Karpas-422 (cell line): ENCODE results near the gene PCDH15. TPM values are rescaled to one million over a fixed set of nuclear protein-coding genes. Genes with fewer than 3 reads are reported as not detected.

Experiments
- DNase-seq: peaks from one replicate; pipeline ENCODE4 v3.0.0-alpha.2; 2015
- H2AFZ ChIP-seq: fragments of 200-600 bp; sonication (generic); 2 replicates; pipeline ENCODE4 v1.6.1; 2014; ENCODE audit warnings: antibody characterized with exemption, low read length, mixed read lengths
- H3K27ac ChIP-seq: fragments of 200-600 bp; sonication (generic); 2 replicates; pipeline ENCODE4 v1.5.1; 2014; ENCODE audit warnings: mild to moderate bottlenecking, low read length, moderate library complexity
- H3K27me3 ChIP-seq: fragments of 200-600 bp; sonication (generic); 2 replicates; pipeline ENCODE4 v1.6.1; 2014; ENCODE audit warnings: low read length, mixed read lengths
- H3K36me3 ChIP-seq: fragments of 200-600 bp; sonication (generic); 2 replicates; pipeline ENCODE4 v1.6.1; 2014; ENCODE audit warnings: low read length, mixed read lengths; ENCODE audit not compliant: insufficient read depth
- H3K4me1 ChIP-seq: fragments of 200-600 bp; sonication (generic); 2 replicates; pipeline ENCODE4 v1.6.1; 2014; ENCODE audit warnings: mild to moderate bottlenecking, low read length, mixed read lengths
- H3K4me2 ChIP-seq: fragments of 200-600 bp; sonication (generic); 2 replicates; pipeline ENCODE4 v1.6.1; 2014; ENCODE audit warnings: low read length, low read depth, mild to moderate bottlenecking; ENCODE audit not compliant: poor library complexity, severe bottlenecking
- H3K4me3 ChIP-seq: fragments of 200-600 bp; sonication (generic); 2 replicates; pipeline ENCODE4 v1.5.1; 2014; ENCODE audit warnings: mild to moderate bottlenecking, antibody characterized with exemption, low read length, mixed read lengths
- H3K79me2 ChIP-seq: fragments of 200-600 bp; sonication (generic); 2 replicates; pipeline ENCODE4 v1.6.1; 2014; ENCODE audit warnings: mild to moderate bottlenecking, low read length, mixed read lengths
- H3K9ac ChIP-seq: fragments of 200-600 bp; sonication (generic); 2 replicates; pipeline ENCODE4 v1.6.0; 2014; ENCODE audit warnings: low read length
- H3K9me2 ChIP-seq: fragments of 200-600 bp; sonication (generic), shearing (Covaris generic); replicated peaks from 2 replicates; pipeline ENCODE4 v1.6.0; 2014; ENCODE audit warnings: mild to moderate bottlenecking, low read length, moderate library complexity; ENCODE audit not compliant: insufficient read depth
- H3K9me3 ChIP-seq: fragments of 300-700, 200-600 bp; sonication (generic); 2 replicates; pipeline ENCODE4 v1.6.1; 2014; ENCODE audit warnings: low read length, mixed read lengths
- H4K20me1 ChIP-seq: fragments of 200-600 bp; sonication (generic); 2 replicates; pipeline ENCODE4 v1.6.1; 2014; ENCODE audit warnings: mild to moderate bottlenecking, antibody characterized with exemption, low read length, low read depth; ENCODE audit not compliant: insufficient read depth
- total RNA-seq: library from RNA; depleted of rRNA; stranded (reverse); fragments of >200 nt; shearing (Covaris generic); gene quantifications from 2 replicates; pipeline ENCODE4 v1.2.3, GENCODE V29; 2014; ENCODE audit warnings: low replicate concordance

The PCDH15 gene
- total RNA-seq, 1 experiment from 2014 or later, result not detected

DNA sequence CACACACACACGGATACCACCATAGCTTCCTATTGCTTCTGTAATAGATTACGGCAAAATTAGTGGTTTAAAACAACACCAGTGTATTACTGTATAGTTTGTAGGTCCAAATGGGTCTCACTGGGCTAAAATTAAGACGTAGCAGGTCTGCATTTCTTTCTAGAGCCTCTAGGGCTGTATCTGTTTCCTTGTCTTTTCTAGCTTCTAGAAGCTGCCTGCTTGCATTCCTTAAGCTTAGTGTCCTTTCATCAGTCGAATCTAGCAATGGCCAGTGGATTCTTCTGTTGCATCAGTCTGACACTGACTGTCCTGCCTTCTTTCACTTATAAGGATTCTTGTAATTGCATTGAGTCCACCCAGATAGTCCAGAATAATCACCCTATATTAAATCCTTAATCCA lies 882.3 kb downstream of the PCDH15 start:
- Histone ChIP-seq H3K9ac (no peak overlapping the region), H3K9me3 (peaks cover 19% of the 10 kb centered on the region; the same call in 1 of the 2 replicates), H3K36me3 (no peaks in the 10 kb centered on the region), H3K27ac (no peak overlapping the region), H3K9me2 (no peaks in the 10 kb centered on the region), H3K27me3 (no peaks in the 10 kb centered on the region), H3K79me2 (no peaks in the 10 kb centered on the region), H2AFZ (no peak overlapping the region), H3K4me3 (no peak overlapping the region), H3K4me2 (no peak overlapping the region), H3K4me1 (no peaks in the 10 kb centered on the region), H4K20me1 (no peaks in the 10 kb centered on the region)
- no peak for DNase-seq

GRCh38 chr10:53909791-53910190 lies 891.2 kb downstream of the PCDH15 start:
- Histone ChIP-seq H3K27ac (no peak overlapping the region), H3K27me3 (no peaks in the 10 kb centered on the region), H3K4me1 (no peaks in the 10 kb centered on the region), H4K20me1 (no peaks in the 10 kb centered on the region), H3K9me3 (peaks cover 6% of the 10 kb centered on the region; the same call in 1 of the 2 replicates), H3K4me2 (no peak overlapping the region), H3K4me3 (no peak overlapping the region), H3K36me3 (no peaks in the 10 kb centered on the region), H3K79me2 (no peaks in the 10 kb centered on the region), H2AFZ (no peak overlapping the region), H3K9me2 (no peaks in the 10 kb centered on the region), H3K9ac (no peak overlapping the region)
- DNase-seq, result no peak

- H2AFZ ChIP-seq, result no peak overlapping the region
- no peaks in the 10 kb centered on the region for H3K27me3 ChIP-seq
- H3K4me3 ChIP-seq, result no peak overlapping the region
- no peak for DNase-seq
- no peak overlapping the region for H3K4me2 ChIP-seq
- H4K20me1 ChIP-seq, result no peaks in the 10 kb centered on the region
- H3K4me1 ChIP-seq, result no peaks in the 10 kb centered on the region
- no peaks in the 10 kb centered on the region for H3K9me2 ChIP-seq
- no peak overlapping the region for H3K9ac ChIP-seq
- no peak overlapping the region for H3K27ac ChIP-seq
- H3K79me2 ChIP-seq, result no peaks in the 10 kb centered on the region
- H3K36me3 ChIP-seq, result no peaks in the 10 kb centered on the region
- H3K9me3 ChIP-seq, result peaks cover 18% of the 10 kb centered on the region
Observed at GRCh38 chr10:53904506-53905241, 896.4 kb downstream of the PCDH15 start.

DNA sequence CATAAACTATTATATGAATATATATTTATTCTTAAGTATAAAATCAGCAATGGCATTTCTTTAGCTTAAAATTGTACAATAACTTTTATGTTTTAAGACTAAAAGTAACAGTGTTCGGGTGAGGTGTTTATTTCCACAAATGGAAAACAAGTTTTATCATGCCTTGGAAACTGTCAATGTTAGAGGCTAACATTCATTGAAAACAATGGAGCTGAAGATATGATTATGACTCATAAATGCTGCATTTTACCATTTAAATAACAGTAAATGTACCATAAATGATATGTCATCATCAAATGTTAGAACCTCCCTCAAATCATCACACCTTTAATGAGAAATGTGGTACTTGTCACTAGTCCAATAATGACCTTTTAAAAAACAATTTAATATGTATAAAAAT lies 897.3 kb downstream of the PCDH15 start:
- no peak for DNase-seq
- Histone ChIP-seq H3K27me3 (no peaks in the 10 kb centered on the region), H3K4me2 (no peak overlapping the region), H3K27ac (no peak overlapping the region), H3K4me3 (no peak overlapping the region), H3K79me2 (no peaks in the 10 kb centered on the region), H4K20me1 (no peaks in the 10 kb centered on the region), H3K9ac (no peak overlapping the region), H3K9me3 (peaks cover 19% of the 10 kb centered on the region), H3K9me2 (no peaks in the 10 kb centered on the region), H3K36me3 (no peaks in the 10 kb centered on the region), H3K4me1 (no peaks in the 10 kb centered on the region), H2AFZ (no peak overlapping the region)

DNA sequence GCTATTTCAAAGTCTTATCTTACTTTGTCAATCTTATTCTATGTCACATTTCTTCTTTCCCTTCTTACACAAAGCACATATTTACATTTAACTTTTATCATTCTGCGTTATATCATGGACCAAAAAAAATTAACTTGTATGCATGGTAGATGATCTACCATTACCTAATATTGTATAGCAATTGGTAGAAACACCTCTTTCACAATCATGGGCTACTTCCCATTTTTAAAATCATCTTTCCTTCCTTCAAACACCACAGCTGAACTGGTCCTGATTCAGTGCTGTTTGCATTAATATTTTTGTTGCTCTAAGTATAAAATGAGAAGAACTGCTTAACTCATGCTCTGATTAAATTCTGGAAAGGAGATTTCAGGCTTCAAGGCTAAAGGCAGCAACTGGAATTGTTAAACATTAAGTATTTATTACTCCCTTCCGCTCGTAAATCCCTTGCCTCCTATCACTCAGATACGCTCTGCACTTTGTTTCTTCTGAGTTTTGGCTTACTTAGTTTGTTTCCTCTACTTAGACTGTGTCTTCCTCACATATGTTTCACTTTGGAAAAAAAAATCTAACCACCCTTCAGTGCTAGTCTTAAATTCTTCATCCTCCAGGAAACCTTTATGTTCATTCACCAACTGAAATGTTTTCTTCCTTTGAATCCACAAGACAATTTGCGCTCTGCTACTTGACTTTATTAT lies 901.4 kb downstream of the PCDH15 start:
- Histone ChIP-seq H3K4me3 (no peak overlapping the region), H4K20me1 (no peaks in the 10 kb centered on the region), H3K27ac (no peak overlapping the region), H3K9me3 (peaks cover 17% of the 10 kb centered on the region), H3K4me1 (no peaks in the 10 kb centered on the region), H3K4me2 (no peak overlapping the region), H3K27me3 (no peaks in the 10 kb centered on the region), H3K36me3 (no peaks in the 10 kb centered on the region), H2AFZ (no peak overlapping the region), H3K9ac (no peak overlapping the region), H3K79me2 (no peaks in the 10 kb centered on the region), H3K9me2 (no peaks in the 10 kb centered on the region)
- DNase-seq, result no peak

DNA sequence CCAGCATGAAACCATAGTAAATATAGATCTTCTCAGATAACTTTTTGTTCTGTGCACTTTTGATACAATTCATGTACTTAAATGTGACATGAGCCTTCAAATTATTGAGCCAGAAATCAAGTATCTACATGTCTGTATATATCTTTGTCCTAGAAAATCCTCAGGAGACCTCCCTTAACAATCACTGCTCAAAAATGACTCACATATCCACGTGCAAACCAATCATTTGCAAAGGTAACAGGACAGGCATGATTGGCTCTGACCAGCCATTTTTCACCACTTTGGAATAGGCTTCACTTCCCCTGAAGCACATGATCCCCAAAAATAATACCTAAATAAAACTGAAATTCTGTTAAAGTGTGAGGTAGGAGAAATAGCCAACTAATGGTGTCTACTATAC lies 902.5 kb downstream of the PCDH15 start:
- Histone ChIP-seq H4K20me1 (no peaks in the 10 kb centered on the region), H3K9ac (no peak overlapping the region), H3K36me3 (no peaks in the 10 kb centered on the region), H3K4me2 (no peak overlapping the region), H3K79me2 (no peaks in the 10 kb centered on the region), H3K9me3 (peaks cover 17% of the 10 kb centered on the region), H3K9me2 (no peaks in the 10 kb centered on the region), H2AFZ (no peak overlapping the region), H3K27ac (no peak overlapping the region), H3K4me1 (no peaks in the 10 kb centered on the region), H3K4me3 (no peak overlapping the region), H3K27me3 (no peaks in the 10 kb centered on the region)
- DNase-seq, result no peak

- DNase-seq, result no peak
- Histone ChIP-seq H3K9me2 (no peaks in the 10 kb centered on the region), H3K27me3 (no peaks in the 10 kb centered on the region), H3K4me2 (no peak overlapping the region), H3K9ac (no peak overlapping the region), H4K20me1 (no peaks in the 10 kb centered on the region), H3K79me2 (no peaks in the 10 kb centered on the region), H3K4me1 (no peaks in the 10 kb centered on the region), H2AFZ (no peak overlapping the region), H3K9me3 (peaks cover 10% of the 10 kb centered on the region), H3K27ac (no peak overlapping the region), H3K36me3 (no peaks in the 10 kb centered on the region), H3K4me3 (no peak overlapping the region)
Observed at GRCh38 chr10:53894145-53894544, 906.9 kb downstream of the PCDH15 start.

DNA sequence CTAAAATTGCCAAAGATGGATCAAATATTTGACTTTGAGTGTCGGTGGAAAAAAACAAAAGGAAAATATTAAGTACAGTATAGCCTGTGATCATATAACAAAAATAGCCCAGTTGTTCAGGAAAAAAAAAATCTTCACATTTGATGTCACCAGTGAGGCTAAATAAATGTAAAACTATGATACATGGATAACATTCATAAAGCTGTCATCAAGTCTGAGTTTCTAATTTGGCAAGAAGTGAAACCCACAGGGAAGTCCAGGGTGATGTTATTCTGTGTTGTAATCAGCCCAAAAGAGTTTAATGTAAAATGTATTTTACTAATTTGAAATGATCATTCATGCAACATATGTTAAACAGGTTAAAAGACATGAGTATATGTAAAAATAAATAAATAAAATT lies 908.0 kb downstream of the PCDH15 start:
- H3K4me1 ChIP-seq, result no peaks in the 10 kb centered on the region
- DNase-seq, result no peak

More for the DNA sequence above, 908.0 kb downstream of the PCDH15 start:
- no peaks in the 10 kb centered on the region for H3K79me2 ChIP-seq
- H3K27ac ChIP-seq, result no peak overlapping the region
- no peak overlapping the region for H3K9ac ChIP-seq
- H3K4me2 ChIP-seq, result no peak overlapping the region
- H3K36me3 ChIP-seq, result no peaks in the 10 kb centered on the region
- H2AFZ ChIP-seq, result no peak overlapping the region
- H4K20me1 ChIP-seq, result no peaks in the 10 kb centered on the region
- H3K27me3 ChIP-seq, result no peaks in the 10 kb centered on the region
- no peak overlapping the region for H3K4me3 ChIP-seq
- H3K9me2 ChIP-seq, result no peaks in the 10 kb centered on the region
- peaks cover 10% of the 10 kb centered on the region for H3K9me3 ChIP-seq
